ENCODE data around the gene FGF2.

GRCh38 chr4:122899682-122900081, 73.1 kb downstream of the FGF2 start:
- no peak for TF ChIP-seq SP1 (IDR thresholded peaks at IDR 0.05)
- TF ChIP-seq, protein P1, sequence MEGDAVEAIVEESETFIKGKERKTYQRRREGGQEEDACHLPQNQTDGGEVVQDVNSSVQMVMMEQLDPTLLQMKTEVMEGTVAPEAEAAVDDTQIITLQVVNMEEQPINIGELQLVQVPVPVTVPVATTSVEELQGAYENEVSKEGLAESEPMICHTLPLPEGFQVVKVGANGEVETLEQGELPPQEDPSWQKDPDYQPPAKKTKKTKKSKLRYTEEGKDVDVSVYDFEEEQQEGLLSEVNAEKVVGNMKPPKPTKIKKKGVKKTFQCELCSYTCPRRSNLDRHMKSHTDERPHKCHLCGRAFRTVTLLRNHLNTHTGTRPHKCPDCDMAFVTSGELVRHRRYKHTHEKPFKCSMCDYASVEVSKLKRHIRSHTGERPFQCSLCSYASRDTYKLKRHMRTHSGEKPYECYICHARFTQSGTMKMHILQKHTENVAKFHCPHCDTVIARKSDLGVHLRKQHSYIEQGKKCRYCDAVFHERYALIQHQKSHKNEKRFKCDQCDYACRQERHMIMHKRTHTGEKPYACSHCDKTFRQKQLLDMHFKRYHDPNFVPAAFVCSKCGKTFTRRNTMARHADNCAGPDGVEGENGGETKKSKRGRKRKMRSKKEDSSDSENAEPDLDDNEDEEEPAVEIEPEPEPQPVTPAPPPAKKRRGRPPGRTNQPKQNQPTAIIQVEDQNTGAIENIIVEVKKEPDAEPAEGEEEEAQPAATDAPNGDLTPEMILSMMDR (IDR thresholded peaks at IDR 0.05; ENCODE audit: low read depth, low read length, missing input control) = no peak

All from liver (tissue), 3 donors.